Measurements from ENCODE around the gene INTS2.
"Not testable (repeated sequence)": the region's sequence is repeated elsewhere in the genome, so short reads cannot be mapped to it uniquely, and the experiment has no call there.

The INTS2 gene

GRCh38 chr17:61822326-61823285 is 105.2 kb downstream of the INTS2 start:
- DNase-seq (ENCODE audit: low read depth) = no peak
- no peak overlapping the region for H3K4me3 ChIP-seq (ENCODE audit: low read depth, low read length)
- TF ChIP-seq MYC (IDR thresholded peaks at IDR 0.05; ENCODE audit: low read depth, low read length) = no peak
- TF ChIP-seq, protein P1, sequence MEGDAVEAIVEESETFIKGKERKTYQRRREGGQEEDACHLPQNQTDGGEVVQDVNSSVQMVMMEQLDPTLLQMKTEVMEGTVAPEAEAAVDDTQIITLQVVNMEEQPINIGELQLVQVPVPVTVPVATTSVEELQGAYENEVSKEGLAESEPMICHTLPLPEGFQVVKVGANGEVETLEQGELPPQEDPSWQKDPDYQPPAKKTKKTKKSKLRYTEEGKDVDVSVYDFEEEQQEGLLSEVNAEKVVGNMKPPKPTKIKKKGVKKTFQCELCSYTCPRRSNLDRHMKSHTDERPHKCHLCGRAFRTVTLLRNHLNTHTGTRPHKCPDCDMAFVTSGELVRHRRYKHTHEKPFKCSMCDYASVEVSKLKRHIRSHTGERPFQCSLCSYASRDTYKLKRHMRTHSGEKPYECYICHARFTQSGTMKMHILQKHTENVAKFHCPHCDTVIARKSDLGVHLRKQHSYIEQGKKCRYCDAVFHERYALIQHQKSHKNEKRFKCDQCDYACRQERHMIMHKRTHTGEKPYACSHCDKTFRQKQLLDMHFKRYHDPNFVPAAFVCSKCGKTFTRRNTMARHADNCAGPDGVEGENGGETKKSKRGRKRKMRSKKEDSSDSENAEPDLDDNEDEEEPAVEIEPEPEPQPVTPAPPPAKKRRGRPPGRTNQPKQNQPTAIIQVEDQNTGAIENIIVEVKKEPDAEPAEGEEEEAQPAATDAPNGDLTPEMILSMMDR (IDR thresholded peaks at IDR 0.05; ENCODE audit: low read depth, low read length) = no peak
- TF ChIP-seq, protein P2, sequence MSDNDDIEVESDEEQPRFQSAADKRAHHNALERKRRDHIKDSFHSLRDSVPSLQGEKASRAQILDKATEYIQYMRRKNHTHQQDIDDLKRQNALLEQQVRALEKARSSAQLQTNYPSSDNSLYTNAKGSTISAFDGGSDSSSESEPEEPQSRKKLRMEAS (IDR thresholded peaks at IDR 0.05; ENCODE audit: low read depth, low read length) = no peak
- TF ChIP-seq POLR2A (IDR thresholded peaks at IDR 0.05; ENCODE audit: extremely low read depth, insufficient read length) = no peak

DNA sequence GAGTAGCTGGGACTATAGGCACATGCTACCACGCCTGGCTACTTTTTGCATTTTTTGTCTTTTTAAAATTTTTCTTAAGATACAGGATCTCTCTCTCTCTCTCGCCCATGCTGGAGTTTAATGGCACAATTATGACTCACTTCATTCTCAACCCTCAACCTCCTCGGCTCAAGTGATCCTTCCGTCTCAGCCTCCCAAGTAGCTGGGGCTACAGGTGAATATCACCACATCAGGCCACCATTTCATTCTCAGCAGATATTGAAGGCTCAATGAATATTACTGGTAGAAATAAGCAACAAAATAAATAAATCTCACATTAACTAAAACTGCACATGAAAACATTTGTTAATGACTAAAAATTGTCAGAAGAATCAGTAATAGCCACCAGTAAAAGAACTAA is 106.1 kb downstream of the INTS2 start:
- H3K4me3 ChIP-seq (ENCODE audit: low read depth, low read length) = no peak overlapping the region
- no peak for DNase-seq (ENCODE audit: low read depth)
- TF ChIP-seq MYC (IDR thresholded peaks at IDR 0.05; ENCODE audit: low read depth, low read length) = no peak
- TF ChIP-seq, protein P2 (IDR thresholded peaks at IDR 0.05; ENCODE audit: low read depth, low read length) = no peak
- TF ChIP-seq, protein P1 (IDR thresholded peaks at IDR 0.05; ENCODE audit: low read depth, low read length) = no peak
- no peak for TF ChIP-seq POLR2A (IDR thresholded peaks at IDR 0.05; ENCODE audit: extremely low read depth, insufficient read length)

DNA sequence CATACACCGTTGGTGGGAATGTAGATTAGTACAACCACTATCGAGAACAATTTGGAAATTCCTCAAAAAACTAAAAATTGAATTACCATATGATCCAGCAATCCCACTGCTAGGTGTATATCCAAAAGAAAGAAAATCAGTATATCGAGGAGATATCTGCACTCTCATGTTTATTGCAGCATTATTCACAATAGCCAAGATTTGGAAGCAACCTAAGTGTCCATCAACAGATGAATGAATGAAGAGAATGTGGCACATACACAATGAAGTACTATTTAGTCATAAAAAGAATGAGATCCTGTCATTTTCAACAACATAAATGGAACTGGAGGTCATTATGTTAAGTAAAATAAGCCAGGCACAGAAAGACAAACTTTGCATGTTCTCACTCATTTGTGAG is 108.5 kb downstream of the INTS2 start:
- H3K4me3 ChIP-seq (ENCODE audit: low read depth, low read length); DNase-seq (ENCODE audit: low read depth): not testable (repeated sequence)

DNA sequence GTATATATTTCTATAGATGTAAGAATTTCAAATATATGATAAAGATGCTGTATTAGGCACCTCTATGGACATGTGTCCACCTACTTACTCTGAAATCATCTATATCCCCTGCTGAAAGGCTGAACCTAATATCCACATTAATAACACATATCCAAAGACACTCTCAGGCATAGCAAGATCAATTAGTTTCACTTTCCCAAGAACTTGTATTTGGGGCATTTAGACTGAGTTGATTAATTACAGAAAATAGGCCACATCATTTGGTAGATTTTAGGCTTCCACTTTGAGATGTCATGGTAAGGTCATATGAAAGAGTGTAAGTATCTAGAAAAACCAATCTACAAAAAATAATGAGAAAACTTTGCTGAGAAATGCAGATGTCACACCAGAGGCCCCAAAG is 109.6 kb downstream of the INTS2 start:
- TF ChIP-seq POLR2A (IDR thresholded peaks at IDR 0.05; ENCODE audit: extremely low read depth, insufficient read length) = no peak
- no peak for TF ChIP-seq MYC (IDR thresholded peaks at IDR 0.05; ENCODE audit: low read depth, low read length)
- TF ChIP-seq, protein P1 (IDR thresholded peaks at IDR 0.05; ENCODE audit: low read depth, low read length) = no peak
- TF ChIP-seq, protein P2 (IDR thresholded peaks at IDR 0.05; ENCODE audit: low read depth, low read length) = no peak
- DNase-seq (ENCODE audit: low read depth) = no peak
- H3K4me3 ChIP-seq (ENCODE audit: low read depth, low read length) = no peak overlapping the region

- TF ChIP-seq POLR2A (IDR thresholded peaks at IDR 0.05; ENCODE audit: extremely low read depth, insufficient read length) (no peak), MYC (IDR thresholded peaks at IDR 0.05; ENCODE audit: low read depth, low read length) (no peak)
- TF ChIP-seq, protein P1 (IDR thresholded peaks at IDR 0.05; ENCODE audit: low read depth, low read length) = no peak
- TF ChIP-seq, protein P2 (IDR thresholded peaks at IDR 0.05; ENCODE audit: low read depth, low read length) = no peak
- no peak overlapping the region for H3K4me3 ChIP-seq (ENCODE audit: low read depth, low read length)
- no peak for DNase-seq (ENCODE audit: low read depth)
Measured at GRCh38 chr17:61817452-61817851, 110.3 kb downstream of the INTS2 start.

DNA sequence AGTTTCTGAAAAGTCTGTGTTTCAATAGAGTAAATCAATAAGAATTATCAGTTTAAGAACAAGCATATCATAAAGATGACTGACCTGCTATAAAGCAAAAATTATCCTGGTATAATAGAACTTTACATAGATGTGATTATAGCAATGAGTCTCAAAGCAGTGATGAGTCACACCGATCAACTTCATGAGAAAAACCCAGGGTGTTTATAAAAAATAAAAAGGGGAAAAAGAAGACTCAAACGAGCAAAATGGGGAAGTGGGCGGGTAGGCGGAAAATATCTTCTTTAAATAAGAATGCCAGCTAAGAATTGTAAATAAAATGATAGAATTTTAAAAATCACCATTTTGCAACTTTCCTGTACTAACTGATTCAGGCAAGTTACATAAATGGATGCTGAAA is 111.2 kb downstream of the INTS2 start:
- no peak overlapping the region for H3K4me3 ChIP-seq (ENCODE audit: low read depth, low read length)
- TF ChIP-seq MYC (IDR thresholded peaks at IDR 0.05; ENCODE audit: low read depth, low read length) (no peak), POLR2A (IDR thresholded peaks at IDR 0.05; ENCODE audit: extremely low read depth, insufficient read length) (no peak)
- TF ChIP-seq, protein P2 (IDR thresholded peaks at IDR 0.05; ENCODE audit: low read depth, low read length) = no peak
- TF ChIP-seq, protein P1 (IDR thresholded peaks at IDR 0.05; ENCODE audit: low read depth, low read length) = no peak
- peak; percentile 52 for DNase-seq (ENCODE audit: low read depth)

Measured in NB4 (cell line).